PFSK-1 (cell line): Measurements from ENCODE around the gene TRAK2.

Experiments used
- FOXP2 ChIP-seq: optimal IDR thresholded peaks from 2 replicates; pipeline ENCODE3; 2011; ENCODE audit warnings: borderline replicate concordance, control low read depth, inconsistent platforms; ENCODE audit not compliant: insufficient read depth; ENCODE audit errors: extremely low read length, extremely low read depth
- POLR2AphosphoS5 ChIP-seq: IDR thresholded peaks from 2 replicates; pipeline ENCODE4 v1.6.1; 2012; ENCODE audit warnings: low read depth, mild to moderate bottlenecking, control low read depth, low read length, moderate library complexity
- REST ChIP-seq, 2 experiments: IDR thresholded peaks; 2 replicates each; pipeline versions ENCODE4 v1.6.1 to v1.8.0; 2011 to 2012; ENCODE audit warnings: low read depth in 2 of 2, low read length in 2 of 2, control low read depth in 1 of 2, inconsistent platforms in 1 of 2, mild to moderate bottlenecking in 1 of 2, moderate library complexity in 1 of 2; ENCODE audit not compliant: insufficient read depth in 1 of 2
- SIN3A ChIP-seq: IDR thresholded peaks from 2 replicates; pipeline ENCODE4 v1.6.1; 2012; ENCODE audit warnings: mild to moderate bottlenecking, low read length, moderate library complexity, borderline replicate concordance; ENCODE audit not compliant: insufficient read depth
- TAF1 ChIP-seq: IDR thresholded peaks from 2 replicates; pipeline ENCODE4 v1.6.1; 2012; ENCODE audit warnings: low read length, control low read depth, borderline replicate concordance; ENCODE audit not compliant: insufficient read depth

Gene TRAK2

DNA sequence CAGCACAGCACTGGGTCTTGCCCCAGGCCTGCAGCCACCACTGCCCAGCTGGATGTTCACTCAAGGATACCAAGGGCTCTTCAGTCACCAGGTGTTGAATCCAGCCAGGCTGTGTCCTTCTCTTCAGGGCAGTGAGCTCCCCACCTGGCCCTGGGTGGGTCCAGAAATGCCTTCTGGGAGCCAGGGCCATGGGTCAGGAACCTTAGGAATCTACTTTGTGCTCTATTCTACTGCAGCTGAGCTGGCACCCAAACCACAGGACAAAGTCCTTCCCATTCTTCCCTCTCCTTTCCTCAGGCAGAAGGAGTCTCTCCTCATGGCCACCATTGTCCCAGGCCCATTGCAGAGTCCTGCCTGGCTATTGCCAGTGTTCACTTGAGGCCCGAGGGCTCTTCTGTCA, 13.3 kb upstream of the TRAK2 start:
- TF ChIP-seq REST (IDR thresholded peaks at IDR 0.05; ENCODE audit: insufficient read depth in 1 of 2, low read depth in 2 of 2, low read length in 2 of 2): no peak
- no peak for TF ChIP-seq TAF1
- no peak for TF ChIP-seq SIN3A
- no peak for TF ChIP-seq POLR2AphosphoS5
- TF ChIP-seq FOXP2: no peak

DNA sequence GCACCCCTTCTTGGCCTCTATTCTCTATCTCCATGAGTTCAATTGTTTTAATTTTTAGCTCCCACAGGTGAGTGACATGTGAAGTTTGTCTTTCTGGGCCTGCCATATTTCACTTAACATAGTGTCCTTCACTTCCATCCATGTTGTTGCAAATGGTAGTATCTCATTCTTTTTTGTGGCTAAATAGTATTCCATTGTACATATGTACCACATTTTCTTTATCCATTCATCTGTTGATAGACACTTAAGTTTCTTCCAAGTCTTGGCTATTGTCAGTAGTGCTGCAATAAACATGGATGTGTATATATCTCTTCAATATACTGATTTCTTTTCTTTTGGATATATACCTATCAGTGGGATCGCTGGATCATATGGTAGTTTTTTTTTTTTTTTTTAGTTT, 9.3 kb upstream of the TRAK2 start:
- TF ChIP-seq FOXP2 (no peak), REST (IDR thresholded peaks at IDR 0.05; ENCODE audit: insufficient read depth in 1 of 2, low read depth in 2 of 2, low read length in 2 of 2) (no peak), POLR2AphosphoS5 (no peak), SIN3A (no peak), TAF1 (no peak)

DNA sequence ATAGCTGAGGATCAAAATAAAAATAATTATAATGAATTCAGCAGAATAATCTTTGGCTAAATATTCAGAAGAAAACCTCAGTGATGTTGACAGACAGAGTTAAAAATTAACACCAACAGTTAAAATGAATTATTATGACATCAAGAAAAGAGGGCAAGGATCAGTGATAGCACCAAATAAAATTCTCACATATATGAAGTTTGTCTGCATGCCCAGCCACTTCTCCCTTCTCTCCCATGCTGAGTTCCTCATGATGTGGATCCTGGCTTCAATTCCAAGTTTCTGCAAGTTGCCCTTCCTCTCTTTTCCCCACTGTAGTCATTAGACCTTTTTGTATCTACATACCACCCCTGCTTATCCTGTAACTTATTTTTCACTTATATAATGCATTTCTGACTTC, 7.1 kb upstream of the TRAK2 start:
- TF ChIP-seq SIN3A (no peak), TAF1 (no peak), POLR2AphosphoS5 (no peak), REST (IDR thresholded peaks at IDR 0.05; ENCODE audit: insufficient read depth in 1 of 2, low read depth in 2 of 2, low read length in 2 of 2) (no peak), FOXP2 (no peak)

GRCh38 chr2:201452922-201453643, 1.8 kb upstream of the TRAK2 start:
- no peak for TF ChIP-seq POLR2AphosphoS5
- no peak for TF ChIP-seq SIN3A
- no peak for TF ChIP-seq FOXP2
- no peak for TF ChIP-seq TAF1
- no peak for TF ChIP-seq REST (IDR thresholded peaks at IDR 0.05; ENCODE audit: insufficient read depth in 1 of 2, low read depth in 2 of 2, low read length in 2 of 2)
